Measurements from ENCODE around the gene NHSL2.
A peak's percentile ranks its signal among the peaks of the same experiment; 100 is the strongest.
"Not testable (repeated sequence)": the region's sequence is repeated elsewhere in the genome, so short reads cannot be mapped to it uniquely, and the experiment has no call there.

NHSL2 gene

DNA sequence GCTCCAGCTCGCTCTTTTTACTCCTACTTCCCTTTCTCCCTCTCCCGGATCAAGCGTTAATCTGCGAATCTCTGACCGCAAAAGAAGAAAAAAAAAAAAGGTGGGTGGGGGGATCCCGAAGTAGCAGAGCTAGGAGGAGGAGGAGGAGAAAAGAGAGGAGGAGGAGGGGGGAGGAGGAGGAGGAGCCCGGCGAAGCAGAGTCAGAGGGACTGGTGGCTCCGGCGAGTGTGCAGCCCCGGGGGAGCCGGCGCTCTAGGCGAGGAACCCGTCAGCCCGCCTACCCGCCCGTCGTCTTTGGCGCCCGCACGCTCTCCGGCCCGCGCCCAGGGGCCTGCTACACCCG lies at the start of gene NHSL2:
Gene NHSL2 (plus strand): TSS at position 203 of the 343 bp plus-strand sequence.
- Mint-ChIP-seq H3K27ac (no peak within 1 kb of the TSS), H3K9me3 (peaks cover 58% of the 10 kb centered on the region), H3K36me3 (ENCODE audit: low read depth) (no peaks in the 10 kb centered on the region), H3K4me1 (peaks cover 68% of the 10 kb centered on the region), H3K4me3 (peak within 1 kb of the TSS; percentile 88), H3K27me3 (ENCODE audit: low read depth, poor library complexity) (peaks cover 21% of the 10 kb centered on the region)
- no peak for DNase-seq
- TF ChIP-seq, protein P1, sequence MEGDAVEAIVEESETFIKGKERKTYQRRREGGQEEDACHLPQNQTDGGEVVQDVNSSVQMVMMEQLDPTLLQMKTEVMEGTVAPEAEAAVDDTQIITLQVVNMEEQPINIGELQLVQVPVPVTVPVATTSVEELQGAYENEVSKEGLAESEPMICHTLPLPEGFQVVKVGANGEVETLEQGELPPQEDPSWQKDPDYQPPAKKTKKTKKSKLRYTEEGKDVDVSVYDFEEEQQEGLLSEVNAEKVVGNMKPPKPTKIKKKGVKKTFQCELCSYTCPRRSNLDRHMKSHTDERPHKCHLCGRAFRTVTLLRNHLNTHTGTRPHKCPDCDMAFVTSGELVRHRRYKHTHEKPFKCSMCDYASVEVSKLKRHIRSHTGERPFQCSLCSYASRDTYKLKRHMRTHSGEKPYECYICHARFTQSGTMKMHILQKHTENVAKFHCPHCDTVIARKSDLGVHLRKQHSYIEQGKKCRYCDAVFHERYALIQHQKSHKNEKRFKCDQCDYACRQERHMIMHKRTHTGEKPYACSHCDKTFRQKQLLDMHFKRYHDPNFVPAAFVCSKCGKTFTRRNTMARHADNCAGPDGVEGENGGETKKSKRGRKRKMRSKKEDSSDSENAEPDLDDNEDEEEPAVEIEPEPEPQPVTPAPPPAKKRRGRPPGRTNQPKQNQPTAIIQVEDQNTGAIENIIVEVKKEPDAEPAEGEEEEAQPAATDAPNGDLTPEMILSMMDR (IDR thresholded peaks at IDR 0.05), result no peak

DNA sequence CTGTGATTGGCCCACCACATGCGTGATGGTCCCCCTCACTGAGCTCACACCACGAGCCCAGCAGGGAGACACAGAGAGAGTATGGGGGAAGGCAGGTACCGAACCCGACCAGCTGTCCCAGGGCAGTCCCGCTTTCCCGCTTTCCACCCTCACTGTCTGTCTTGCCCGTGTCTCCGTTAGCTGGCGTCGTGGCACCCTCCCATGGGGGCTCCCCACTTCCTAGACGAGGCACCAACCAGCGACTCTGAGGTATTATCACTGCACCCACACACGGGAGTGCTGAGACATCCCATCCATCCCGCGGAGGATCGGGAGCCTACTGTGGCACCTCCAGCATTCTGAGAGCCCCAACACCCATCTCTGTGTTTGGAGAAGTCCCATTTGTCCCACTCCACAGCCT lies 43.0 kb upstream of the NHSL2 start:
- H3K4me1 Mint-ChIP-seq, result peaks cover 16% of the 10 kb centered on the region
- H3K9me3 Mint-ChIP-seq, result peaks cover 61% of the 10 kb centered on the region

DNA sequence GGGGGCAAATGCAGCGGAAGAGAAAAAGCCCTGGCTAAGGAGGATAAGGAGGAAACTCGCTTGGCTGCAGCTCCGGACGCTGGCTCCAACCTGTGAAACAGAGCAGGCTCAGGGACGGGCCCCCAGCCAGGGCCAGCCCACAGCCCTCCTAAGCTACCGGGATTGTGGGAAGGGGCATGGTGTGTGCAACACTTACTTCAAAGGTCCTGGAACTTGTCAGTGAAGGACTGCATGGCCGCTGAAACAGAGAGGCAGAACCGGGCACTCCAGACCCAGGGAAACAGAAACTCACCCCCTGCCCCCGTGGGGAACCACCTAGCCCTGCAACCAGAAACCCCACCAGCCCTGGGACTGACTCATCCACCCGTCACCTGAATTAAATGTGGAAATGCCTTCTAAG lies 41.1 kb upstream of the NHSL2 start:
- H3K27ac Mint-ChIP-seq; H3K36me3 Mint-ChIP-seq (ENCODE audit: low read depth); H3K4me3 Mint-ChIP-seq; DNase-seq: not testable (repeated sequence)
- peaks cover 16% of the 10 kb centered on the region for H3K4me1 Mint-ChIP-seq
- H3K9me3 Mint-ChIP-seq, result peaks cover 63% of the 10 kb centered on the region
- H3K27me3 Mint-ChIP-seq (ENCODE audit: low read depth, poor library complexity), result peaks cover 11% of the 10 kb centered on the region

More for the DNA sequence above, 43.0 kb upstream of the NHSL2 start:
- no peak overlapping the region for H3K27ac Mint-ChIP-seq
- DNase-seq, result no peak
- no peaks in the 10 kb centered on the region for H3K36me3 Mint-ChIP-seq (ENCODE audit: low read depth)
- H3K4me3 Mint-ChIP-seq, result no peak overlapping the region
- peaks cover 16% of the 10 kb centered on the region for H3K27me3 Mint-ChIP-seq (ENCODE audit: low read depth, poor library complexity)
- TF ChIP-seq, protein P1 (IDR thresholded peaks at IDR 0.05), result no peak

DNA sequence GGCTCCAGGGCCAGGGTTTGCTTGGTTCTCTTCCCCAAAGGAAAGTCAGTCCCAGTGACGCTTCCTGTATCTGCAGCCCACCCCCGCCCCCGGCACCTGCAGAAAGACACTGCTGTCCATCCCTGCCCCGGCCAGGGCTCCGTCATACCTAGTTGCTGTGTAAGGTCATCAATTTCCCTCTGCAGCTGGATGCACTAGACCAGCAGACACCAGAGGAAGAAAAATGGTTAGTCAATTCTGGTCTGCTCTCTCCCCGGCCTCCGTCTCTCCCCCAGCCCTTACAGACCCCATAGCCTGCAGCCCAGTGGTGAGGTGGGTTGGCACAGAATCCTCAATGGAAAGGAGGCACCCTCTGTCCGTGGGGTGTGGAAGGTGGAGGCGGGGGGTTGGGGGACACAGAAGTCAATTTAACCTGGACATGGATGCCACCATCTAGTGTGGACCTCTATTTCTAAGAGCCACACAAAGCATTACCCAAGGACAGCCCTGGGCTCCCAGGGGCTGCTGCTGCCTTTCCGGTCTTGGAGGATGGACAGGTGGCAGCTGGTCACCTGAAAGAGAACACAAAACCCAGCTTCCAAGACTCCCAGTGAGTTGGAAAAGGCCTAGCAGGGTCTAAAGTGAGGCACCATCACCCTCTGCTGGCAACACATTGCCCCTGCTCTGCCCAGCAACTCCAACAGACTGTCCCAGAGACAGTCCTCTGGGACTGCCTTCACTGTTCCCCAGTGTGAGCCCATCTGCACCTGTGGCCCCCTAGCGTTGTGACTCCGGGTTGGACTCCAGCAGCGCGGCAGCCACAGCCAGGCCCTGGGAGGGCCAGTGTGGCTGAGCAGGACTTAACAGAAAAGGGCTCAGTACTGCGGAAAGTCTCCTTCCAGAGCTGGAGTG lies 40.2 kb upstream of the NHSL2 start:
- H3K36me3 Mint-ChIP-seq (ENCODE audit: low read depth), result no peaks in the 10 kb centered on the region
- H3K27ac Mint-ChIP-seq, result no peak overlapping the region
- H3K27me3 Mint-ChIP-seq (ENCODE audit: low read depth, poor library complexity), result peaks cover 7% of the 10 kb centered on the region
- H3K4me1 Mint-ChIP-seq, result peaks cover 16% of the 10 kb centered on the region
- H3K9me3 Mint-ChIP-seq, result peaks cover 66% of the 10 kb centered on the region
- no peak overlapping the region for H3K4me3 Mint-ChIP-seq
- TF ChIP-seq, protein P1 (IDR thresholded peaks at IDR 0.05), result peak; percentile 27
- DNase-seq, result peak; percentile 21

DNA sequence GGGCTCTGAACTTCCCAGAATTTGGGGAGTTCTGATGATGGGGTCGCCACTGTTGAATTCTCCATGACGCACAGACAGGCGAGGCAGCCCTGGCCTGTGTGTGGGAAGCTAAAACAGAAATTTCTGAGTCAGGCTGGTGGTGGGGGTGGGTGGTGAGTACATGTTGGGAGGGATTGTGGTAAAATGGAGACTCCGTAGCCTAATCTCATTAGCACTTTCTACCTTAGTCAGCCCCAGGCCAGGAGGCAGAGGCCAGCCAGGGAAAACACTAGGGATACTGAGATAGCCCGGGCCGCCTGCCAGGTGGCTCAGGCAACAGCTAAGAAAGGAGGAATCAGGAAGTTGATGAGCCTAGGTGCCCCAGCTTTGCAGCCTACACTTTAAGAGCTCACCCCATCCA lies 39.3 kb upstream of the NHSL2 start:
- peaks cover 5% of the 10 kb centered on the region for H3K36me3 Mint-ChIP-seq (ENCODE audit: low read depth)
- peaks cover 6% of the 10 kb centered on the region for H3K27me3 Mint-ChIP-seq (ENCODE audit: low read depth, poor library complexity)
- no peak overlapping the region for H3K27ac Mint-ChIP-seq
- peaks cover 66% of the 10 kb centered on the region for H3K9me3 Mint-ChIP-seq
- no peak overlapping the region for H3K4me3 Mint-ChIP-seq
- peaks cover 16% of the 10 kb centered on the region for H3K4me1 Mint-ChIP-seq
- TF ChIP-seq, protein P1 (IDR thresholded peaks at IDR 0.05), result no peak
- DNase-seq, result no peak

DNA sequence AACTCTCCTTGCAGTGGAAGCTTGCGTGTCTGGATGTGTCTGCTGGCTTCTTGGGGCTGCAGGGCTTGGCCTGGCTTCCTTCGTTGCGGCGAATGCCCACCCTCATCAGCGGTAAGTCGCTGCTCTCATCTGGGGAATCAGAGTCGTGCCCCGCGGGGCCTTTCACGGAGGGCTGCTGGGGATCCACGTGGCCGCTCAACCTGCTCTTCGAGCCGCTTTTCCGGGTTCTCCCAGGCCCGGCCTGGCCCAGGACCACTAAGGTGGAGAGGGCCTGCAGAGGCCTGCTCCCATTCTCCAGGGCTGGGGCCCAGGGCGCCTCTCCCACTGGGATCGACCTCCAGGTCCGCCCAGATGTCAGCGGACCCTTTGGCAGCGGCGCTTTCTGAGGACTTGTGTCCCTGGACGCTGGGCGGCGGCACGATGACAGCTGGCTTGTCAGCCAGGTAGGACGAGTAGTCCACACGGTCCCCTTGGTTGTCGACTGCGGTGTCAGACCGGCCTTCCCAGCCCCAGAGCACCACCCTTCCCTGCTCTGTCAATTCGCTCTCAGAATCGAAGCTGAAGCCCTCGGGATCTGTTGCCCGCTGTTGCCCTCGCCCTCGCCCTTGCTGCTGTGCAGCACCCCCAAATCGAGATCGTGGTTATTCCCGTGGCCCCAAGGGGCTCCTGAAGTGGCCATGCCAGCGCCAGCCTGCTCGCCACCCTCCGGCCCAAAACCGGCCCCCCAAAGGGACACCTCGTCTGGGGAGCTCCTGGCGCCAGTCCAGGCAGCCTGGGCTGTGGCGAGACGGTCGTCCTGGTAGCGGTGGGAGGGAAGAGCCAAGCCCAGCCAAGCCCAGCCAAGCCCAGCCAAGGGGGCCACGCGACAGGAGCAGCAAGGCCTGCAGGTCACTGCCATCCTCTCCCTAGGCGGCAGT lies 37.8 kb upstream of the NHSL2 start:
- H3K27me3 Mint-ChIP-seq (ENCODE audit: low read depth, poor library complexity), result peaks cover 4% of the 10 kb centered on the region
- H3K4me3 Mint-ChIP-seq, result no peak overlapping the region
- H3K27ac Mint-ChIP-seq, result no peak overlapping the region
- H3K9me3 Mint-ChIP-seq, result peaks cover 63% of the 10 kb centered on the region
- DNase-seq, result no peak
- TF ChIP-seq, protein P1 (IDR thresholded peaks at IDR 0.05), result no peak
- peaks cover 5% of the 10 kb centered on the region for H3K36me3 Mint-ChIP-seq (ENCODE audit: low read depth)
- peaks cover 16% of the 10 kb centered on the region for H3K4me1 Mint-ChIP-seq
